K562 (cell line): ENCODE results near the gene TANC1. TPM values are rescaled to one million over a fixed set of nuclear protein-coding genes. Genes with fewer than 3 reads are reported as not detected.

Source experiments
- CBFA2T3 ChIP-seq: fragments of 450-650 bp; IDR thresholded peaks from 2 replicates; pipeline ENCODE4 v1.6.1; 2017
- HBP1 ChIP-seq: fragments of 450-650 bp; formaldehyde crosslinking; IDR thresholded peaks from 2 replicates; pipeline ENCODE4 v1.4.0; 2022; ENCODE audit warnings: missing genetic modification characterization
- LCOR ChIP-seq: sonication (generic); formaldehyde crosslinking; IDR thresholded peaks from 2 replicates; pipeline ENCODE4 v1.8.0; 2022; ENCODE audit warnings: mild to moderate bottlenecking, missing genetic modification reagents
- MCM2 ChIP-seq: fragments of 450-650 bp; IDR thresholded peaks from 2 replicates; pipeline ENCODE4 v1.6.1; 2017; ENCODE audit warnings: low read depth, mild to moderate bottlenecking
- MCM7 ChIP-seq, 2 experiments: fragments of 450-650 bp; IDR thresholded peaks; 2 replicates each; pipeline ENCODE4 v1.6.1; 2016 to 2018
- MTA3 ChIP-seq: fragments of 450-650 bp; formaldehyde crosslinking; IDR thresholded peaks from 2 replicates; pipeline ENCODE4 v1.6.1; 2017; ENCODE audit warnings: mild to moderate bottlenecking, borderline replicate concordance
- NFATC3 ChIP-seq: fragments of 450-650 bp; IDR thresholded peaks from 2 replicates; pipeline ENCODE4 v1.6.1; 2017; ENCODE audit warnings: mild to moderate bottlenecking
- ZNF212 ChIP-seq: fragments of 450-650 bp; formaldehyde crosslinking; IDR thresholded peaks from 2 replicates; pipeline ENCODE4 v1.4.0; 2020; ENCODE audit warnings: mild to moderate bottlenecking
- ZNF445 ChIP-seq: fragments of 250-450 bp; sonication (Bioruptor Pico); IDR thresholded peaks from 2 replicates; pipeline ENCODE4 v1.4.0; 2020; ENCODE audit warnings: low read depth, mild to moderate bottlenecking, moderate library complexity
- polyA plus RNA-seq, 8 experiments: library from polyadenylated mRNA; depleted of rRNA in 4 of 8; stranded (reverse) in 5 of 8; unstranded in 3 of 8; fragments of >200 nt; fragmentation: Nextera tagmentation in 2 of 8; fragmentation: Illumina TruSeq in 1 of 8; extraction: Ambion mirVana in 2 of 8; extraction: Trizol in 1 of 8; gene quantifications; 2 replicates each; pipeline versions ENCODE4 v1.2.1 to v1.2.3, GENCODE V29; 2011 to 2014; ENCODE audit warnings: inconsistent platforms in 1 of 8, missing spikeins in 1 of 8
- total RNA-seq, 7 experiments: library from RNA; depleted of rRNA in 6 of 7; stranded (reverse); fragments of >200 nt in 6 of 7; fragmentation: Illumina TruSeq in 2 of 7; extraction: Trizol in 2 of 7; gene quantifications; 2 replicates each; pipeline versions ENCODE4 v1.2.1 to v1.2.3, GENCODE V29; 2011 to 2021; ENCODE audit warnings: low replicate concordance in 1 of 7
- TF ChIP-seq, protein P1 (sequence below): fragments of 450-650 bp; formaldehyde crosslinking; IDR thresholded peaks from 2 replicates; pipeline ENCODE4 v1.4.0; 2020; ENCODE audit warnings: mild to moderate bottlenecking, moderate library complexity
- TF ChIP-seq, protein P2 (sequence below): fragments of 200-800 bp; sonication (Bioruptor generic); IDR thresholded peaks from 2 replicates; pipeline ENCODE4 v1.6.1; 2016; ENCODE audit warnings: missing genetic modification characterization, missing compliant biosample characterization

Gene TANC1
- total and polyA plus RNA-seq, 9 of the 15 experiments (the other 6 are each of a cell fraction or from before 2014, with no cell fraction given): under 0.01 to 0.20 (median 0.07) TPM; not detected in 1

GRCh38 chr2:159022019-159022418 lies 53.6 kb downstream of the TANC1 start (continued):
- TF ChIP-seq, protein P1, sequence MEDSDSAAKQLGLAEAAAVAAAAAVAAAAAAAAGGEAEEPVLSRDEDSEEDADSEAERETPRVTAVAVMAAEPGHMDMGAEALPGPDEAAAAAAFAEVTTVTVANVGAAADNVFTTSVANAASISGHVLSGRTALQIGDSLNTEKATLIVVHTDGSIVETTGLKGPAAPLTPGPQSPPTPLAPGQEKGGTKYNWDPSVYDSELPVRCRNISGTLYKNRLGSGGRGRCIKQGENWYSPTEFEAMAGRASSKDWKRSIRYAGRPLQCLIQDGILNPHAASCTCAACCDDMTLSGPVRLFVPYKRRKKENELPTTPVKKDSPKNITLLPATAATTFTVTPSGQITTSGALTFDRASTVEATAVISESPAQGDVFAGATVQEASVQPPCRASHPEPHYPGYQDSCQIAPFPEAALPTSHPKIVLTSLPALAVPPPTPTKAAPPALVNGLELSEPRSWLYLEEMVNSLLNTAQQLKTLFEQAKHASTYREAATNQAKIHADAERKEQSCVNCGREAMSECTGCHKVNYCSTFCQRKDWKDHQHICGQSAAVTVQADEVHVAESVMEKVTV (CRISPR knock-in tag): no peak
- TF ChIP-seq NFATC3 (no peak), LCOR (CRISPR knock-in tag) (no peak), MCM7 (IDR thresholded peaks at IDR 0.05) (no peak), ZNF212 (no peak), MCM2 (no peak), CBFA2T3 (no peak), ZNF445 (CRISPR knock-in tag) (no peak), MTA3 (no peak), HBP1 (no peak)
- TF ChIP-seq, protein P2, sequence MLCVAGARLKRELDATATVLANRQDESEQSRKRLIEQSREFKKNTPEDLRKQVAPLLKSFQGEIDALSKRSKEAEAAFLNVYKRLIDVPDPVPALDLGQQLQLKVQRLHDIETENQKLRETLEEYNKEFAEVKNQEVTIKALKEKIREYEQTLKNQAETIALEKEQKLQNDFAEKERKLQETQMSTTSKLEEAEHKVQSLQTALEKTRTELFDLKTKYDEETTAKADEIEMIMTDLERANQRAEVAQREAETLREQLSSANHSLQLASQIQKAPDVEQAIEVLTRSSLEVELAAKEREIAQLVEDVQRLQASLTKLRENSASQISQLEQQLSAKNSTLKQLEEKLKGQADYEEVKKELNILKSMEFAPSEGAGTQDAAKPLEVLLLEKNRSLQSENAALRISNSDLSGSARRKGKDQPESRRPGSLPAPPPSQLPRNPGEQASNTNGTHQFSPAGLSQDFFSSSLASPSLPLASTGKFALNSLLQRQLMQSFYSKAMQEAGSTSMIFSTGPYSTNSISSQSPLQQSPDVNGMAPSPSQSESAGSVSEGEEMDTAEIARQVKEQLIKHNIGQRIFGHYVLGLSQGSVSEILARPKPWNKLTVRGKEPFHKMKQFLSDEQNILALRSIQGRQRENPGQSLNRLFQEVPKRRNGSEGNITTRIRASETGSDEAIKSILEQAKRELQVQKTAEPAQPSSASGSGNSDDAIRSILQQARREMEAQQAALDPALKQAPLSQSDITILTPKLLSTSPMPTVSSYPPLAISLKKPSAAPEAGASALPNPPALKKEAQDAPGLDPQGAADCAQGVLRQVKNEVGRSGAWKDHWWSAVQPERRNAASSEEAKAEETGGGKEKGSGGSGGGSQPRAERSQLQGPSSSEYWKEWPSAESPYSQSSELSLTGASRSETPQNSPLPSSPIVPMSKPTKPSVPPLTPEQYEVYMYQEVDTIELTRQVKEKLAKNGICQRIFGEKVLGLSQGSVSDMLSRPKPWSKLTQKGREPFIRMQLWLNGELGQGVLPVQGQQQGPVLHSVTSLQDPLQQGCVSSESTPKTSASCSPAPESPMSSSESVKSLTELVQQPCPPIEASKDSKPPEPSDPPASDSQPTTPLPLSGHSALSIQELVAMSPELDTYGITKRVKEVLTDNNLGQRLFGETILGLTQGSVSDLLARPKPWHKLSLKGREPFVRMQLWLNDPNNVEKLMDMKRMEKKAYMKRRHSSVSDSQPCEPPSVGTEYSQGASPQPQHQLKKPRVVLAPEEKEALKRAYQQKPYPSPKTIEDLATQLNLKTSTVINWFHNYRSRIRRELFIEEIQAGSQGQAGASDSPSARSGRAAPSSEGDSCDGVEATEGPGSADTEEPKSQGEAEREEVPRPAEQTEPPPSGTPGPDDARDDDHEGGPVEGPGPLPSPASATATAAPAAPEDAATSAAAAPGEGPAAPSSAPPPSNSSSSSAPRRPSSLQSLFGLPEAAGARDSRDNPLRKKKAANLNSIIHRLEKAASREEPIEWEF: no peak
